Osteoblast (primary cell): ENCODE data around the gene HEATR5A. TPM values are rescaled to one million over a fixed set of nuclear protein-coding genes. Genes with fewer than 3 reads are reported as not detected.
"Not testable (repeated sequence)": the region's sequence is repeated elsewhere in the genome, so short reads cannot be mapped to it uniquely, and the experiment has no call there.

Experiments used
- DNase-seq: peaks from one replicate; pipeline ENCODE4 v3.0.0; 2011; ENCODE audit warnings: low spot score, mixed read lengths; ENCODE audit not compliant: insufficient read length; ENCODE audit errors: missing footprints
- H2AFZ ChIP-seq: 2 replicates; pipeline ENCODE4 v1.6.0; 2011; ENCODE audit warnings: mild to moderate bottlenecking, low read length
- H3K27ac ChIP-seq: 2 replicates; pipeline ENCODE4 v1.5.1; 2011; ENCODE audit warnings: mild to moderate bottlenecking, low read depth, low read length, moderate library complexity
- H3K27me3 ChIP-seq: 2 replicates; pipeline ENCODE4 v1.6.0; 2012; ENCODE audit warnings: mild to moderate bottlenecking, control low read depth, inconsistent platforms, low read length, moderate library complexity; ENCODE audit not compliant: insufficient read depth
- H3K36me3 ChIP-seq: 2 replicates; pipeline ENCODE4 v1.5.1; 2011; ENCODE audit warnings: mild to moderate bottlenecking, low read length, control low read depth, moderate library complexity; ENCODE audit not compliant: insufficient read depth
- H3K4me1 ChIP-seq: 2 replicates; pipeline ENCODE4 v1.5.1; 2011; ENCODE audit warnings: mild to moderate bottlenecking, low read length, control low read depth, moderate library complexity; ENCODE audit not compliant: insufficient read depth
- H3K4me2 ChIP-seq: 2 replicates; pipeline ENCODE4 v1.6.0; 2011; ENCODE audit warnings: mild to moderate bottlenecking, low read length; ENCODE audit not compliant: insufficient read depth
- H3K4me3 ChIP-seq: fragments of 200-600 bp; sonication (generic); 3 replicates; pipeline ENCODE4 v1.5.1; 2012; ENCODE audit warnings: mild to moderate bottlenecking, low read length, inconsistent platforms; ENCODE audit not compliant: insufficient read depth
- H3K79me2 ChIP-seq: 2 replicates; pipeline ENCODE4 v1.6.0; 2012; ENCODE audit warnings: mild to moderate bottlenecking, low read length, control low read depth, inconsistent platforms; ENCODE audit not compliant: insufficient read depth
- H3K9me3 ChIP-seq: 2 replicates; pipeline ENCODE4 v1.5.1; 2011; ENCODE audit warnings: low read depth, low read length, control low read depth
- H4K20me1 ChIP-seq: 2 replicates; pipeline ENCODE4 v1.6.0; 2012; ENCODE audit warnings: mild to moderate bottlenecking, low read length, control low read depth; ENCODE audit not compliant: insufficient read depth
- CTCF ChIP-seq: IDR thresholded peaks from 2 replicates; pipeline ENCODE4 v1.5.1; 2011; ENCODE audit warnings: mild to moderate bottlenecking, low read depth, low read length, moderate library complexity; ENCODE audit errors: extremely low read depth
- total RNA-seq: library from RNA; depleted of rRNA; stranded (reverse); fragments of >200 nt; gene quantifications from 2 replicates; pipeline ENCODE4 v1.2.3, GENCODE V29; 2012

Gene HEATR5A
- total RNA-seq, 1 donor, result 46.0 TPM

GRCh38 chr14:31382221-31382620 lies 38.1 kb downstream of the HEATR5A start:
- Histone ChIP-seq H3K4me2 (no peak overlapping the region), H3K27ac (no peak overlapping the region), H3K9me3 (no peaks in the 10 kb centered on the region), H2AFZ (no peak overlapping the region), H3K27me3 (no peaks in the 10 kb centered on the region), H3K4me1 (no peaks in the 10 kb centered on the region), H4K20me1 (no peaks in the 10 kb centered on the region), H3K79me2 (no peaks in the 10 kb centered on the region), H3K4me3 (no peak overlapping the region), H3K36me3 (peaks cover 31% of the 10 kb centered on the region)
- TF ChIP-seq CTCF, result no peak
- no peak for DNase-seq

DNA sequence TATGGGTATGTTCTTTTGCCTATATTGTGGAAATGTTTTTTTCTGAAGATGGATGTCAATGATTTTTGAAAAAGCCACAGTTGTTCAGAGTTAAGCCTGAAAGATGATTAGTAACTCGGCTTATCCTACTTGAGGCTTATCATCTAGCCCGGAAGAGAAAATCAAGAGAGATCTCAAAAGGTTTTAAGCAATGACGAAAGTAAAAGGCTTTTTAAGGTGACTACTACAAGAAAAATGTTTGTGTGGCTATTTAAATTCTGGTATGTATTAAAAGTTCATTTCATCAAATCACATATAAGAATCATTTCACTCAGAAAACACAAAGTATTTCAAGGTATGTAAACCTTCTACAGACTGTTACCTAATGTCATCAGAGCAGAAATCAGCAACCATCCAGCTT lies 40.2 kb downstream of the HEATR5A start:
- no peak for DNase-seq

DNA sequence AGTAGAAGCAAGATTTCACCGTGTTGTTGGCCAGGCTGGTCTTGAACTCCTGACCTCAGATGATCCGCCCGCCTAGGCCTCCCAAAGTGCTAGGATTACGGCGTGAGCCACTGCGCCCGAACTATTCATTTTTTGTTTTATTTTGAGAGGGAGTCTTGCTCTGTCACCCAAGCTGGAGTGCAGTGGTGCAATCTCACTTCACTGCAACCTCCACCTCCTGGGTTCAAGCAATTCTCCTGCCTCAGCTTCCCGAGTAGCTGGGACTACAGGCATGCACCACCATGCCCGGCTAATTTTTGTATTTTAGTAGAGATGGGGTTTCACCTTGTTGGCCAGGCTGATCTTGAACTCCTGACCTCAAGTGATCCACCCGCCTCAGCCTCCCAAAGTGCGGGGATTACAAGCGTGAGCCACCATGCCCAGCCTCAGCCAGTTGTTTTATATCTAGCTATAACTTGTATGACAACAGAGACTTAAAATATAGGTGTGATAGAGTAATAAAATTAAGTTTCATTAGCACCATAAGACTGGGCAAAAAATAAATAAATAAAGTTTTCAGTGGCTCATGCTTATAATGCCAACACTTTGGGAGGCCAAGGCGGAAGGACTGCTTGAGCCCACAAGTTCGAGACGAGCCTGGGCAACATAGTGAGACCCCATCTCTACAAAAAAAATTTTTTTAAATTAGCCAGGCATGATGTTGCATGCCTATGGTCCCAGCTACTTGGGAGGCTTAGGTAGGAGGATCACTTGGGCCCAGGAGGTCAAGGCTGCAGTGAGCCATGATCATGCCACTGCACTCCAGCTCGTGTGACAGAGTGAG lies 41.0 kb downstream of the HEATR5A start:
- not testable (repeated sequence) for H4K20me1 ChIP-seq, DNase-seq, H3K27me3 ChIP-seq, H3K9me3 ChIP-seq, H3K4me2 ChIP-seq, H3K79me2 ChIP-seq, H3K4me3 ChIP-seq, H2AFZ ChIP-seq, H3K27ac ChIP-seq, H3K4me1 ChIP-seq
- H3K36me3 ChIP-seq, result peaks cover 46% of the 10 kb centered on the region

More for the DNA sequence above, 40.2 kb downstream of the HEATR5A start:
- Histone ChIP-seq H3K4me1 (no peaks in the 10 kb centered on the region), H4K20me1 (no peaks in the 10 kb centered on the region), H3K9me3 (no peaks in the 10 kb centered on the region), H3K27ac (no peak overlapping the region), H3K27me3 (no peaks in the 10 kb centered on the region), H3K4me3 (no peak overlapping the region), H2AFZ (no peak overlapping the region), H3K36me3 (peaks cover 40% of the 10 kb centered on the region), H3K79me2 (no peaks in the 10 kb centered on the region), H3K4me2 (no peak overlapping the region)
- no peak for TF ChIP-seq CTCF

- Histone ChIP-seq H3K9me3 (no peaks in the 10 kb centered on the region), H3K27me3 (no peaks in the 10 kb centered on the region), H4K20me1 (no peaks in the 10 kb centered on the region), H3K4me3 (no peak overlapping the region), H3K27ac (no peak overlapping the region), H3K4me1 (no peaks in the 10 kb centered on the region), H3K4me2 (no peak overlapping the region), H3K79me2 (no peaks in the 10 kb centered on the region), H2AFZ (no peak overlapping the region), H3K36me3 (peaks cover 39% of the 10 kb centered on the region)
- no peak for TF ChIP-seq CTCF
- no peak for DNase-seq
These were observed 42.9 kb downstream of the HEATR5A start for GRCh38 chr14:31377433-31377832.
